Astrocyte of the spinal cord (primary cell): Measurements from ENCODE around the gene MAPRE2.

Source experiments
- DNase-seq: peaks from one replicate; pipeline ENCODE4 v3.0.0; 2011; ENCODE audit warnings: low read depth, low spot score
- H3K4me3 ChIP-seq: 2 replicates; pipeline ENCODE4 v1.5.1; 2011; ENCODE audit warnings: low read depth, mild to moderate bottlenecking, low read length, moderate library complexity
- CTCF ChIP-seq: IDR thresholded peaks from 2 replicates; pipeline ENCODE4 v1.5.1; 2012; ENCODE audit warnings: low read depth, mild to moderate bottlenecking, low read length, inconsistent platforms
- in situ Hi-C: cut with HindIII; loops from 2 replicates; pipeline ENCODE4 v1.10.0; 2017; ENCODE audit warnings: low sequenced_read_pairs

MAPRE2 gene

GRCh38 chr18:35136885-35137284 is 95.7 kb downstream of the MAPRE2 start:
- no peak overlapping the region for H3K4me3 ChIP-seq
- DNase-seq: no peak
- in situ Hi-C loops: no loop called here
- no peak for TF ChIP-seq CTCF

GRCh38 chr18:35137632-35138031 is 96.4 kb downstream of the MAPRE2 start:
- in situ Hi-C loops: no loop called here
- no peak overlapping the region for H3K4me3 ChIP-seq
- DNase-seq: no peak
- no peak for TF ChIP-seq CTCF

GRCh38 chr18:35138773-35139172 is 97.6 kb downstream of the MAPRE2 start:
- in situ Hi-C loops: no loop called here
- no peak for TF ChIP-seq CTCF
- no peak overlapping the region for H3K4me3 ChIP-seq
- DNase-seq: no peak

GRCh38 chr18:35139517-35139916 is 98.3 kb downstream of the MAPRE2 start:
- no peak for DNase-seq
- in situ Hi-C loops: no loop called here
- H3K4me3 ChIP-seq: no peak overlapping the region
- no peak for TF ChIP-seq CTCF

- no peak for TF ChIP-seq CTCF
- DNase-seq: no peak
- in situ Hi-C loops: no loop called here
- H3K4me3 ChIP-seq: no peak overlapping the region
Observed at GRCh38 chr18:35141077-35141476, 99.9 kb downstream of the MAPRE2 start.

GRCh38 chr18:35141567-35142274 is 100.5 kb downstream of the MAPRE2 start:
- no peak overlapping the region for H3K4me3 ChIP-seq
- DNase-seq: no peak
- TF ChIP-seq CTCF: no peak
- in situ Hi-C loops: no loop called here
